ENCODE measurements around the gene HNRNPL.

The HNRNPL gene

DNA sequence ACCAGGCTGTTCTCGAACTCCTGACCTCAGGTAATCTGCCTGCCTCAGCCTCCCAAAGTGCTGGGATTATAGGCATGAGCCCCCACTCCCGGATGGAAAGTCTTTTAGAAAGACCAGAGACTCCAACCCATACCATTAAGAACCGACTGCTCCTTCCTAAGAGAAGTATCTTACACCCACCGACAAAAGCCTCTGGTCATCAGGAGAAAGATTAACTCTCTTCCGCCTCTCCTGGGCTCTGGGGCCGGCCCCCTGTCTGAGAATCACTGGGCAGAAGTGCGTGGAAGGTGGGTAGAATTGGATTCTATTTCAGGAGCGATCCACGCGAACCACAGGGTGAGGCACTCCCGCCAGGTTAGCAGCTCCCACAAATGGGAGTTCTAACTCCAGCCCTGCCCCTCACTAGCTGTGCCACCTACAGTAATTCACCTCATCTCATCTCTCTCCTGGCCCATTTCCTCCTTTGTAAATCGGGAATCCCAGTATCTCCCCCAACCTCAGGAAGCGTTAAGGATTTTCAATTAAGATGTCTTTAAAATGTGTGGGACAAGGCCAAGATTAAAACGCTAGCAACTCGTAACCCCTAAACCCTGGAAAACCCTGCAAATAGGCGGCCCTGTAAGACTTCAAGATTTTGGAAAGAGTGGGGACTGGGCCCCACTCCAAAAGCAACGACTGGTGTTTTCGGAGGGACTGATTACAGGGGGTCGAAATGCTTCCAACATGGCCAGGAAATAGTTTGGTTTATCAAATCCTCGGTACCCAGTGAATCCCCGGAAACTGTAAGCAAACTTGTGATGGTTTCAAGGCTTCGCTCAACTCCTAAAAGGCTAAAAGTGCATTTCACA, 1.3 kb downstream of the HNRNPL start:
- TF ChIP-seq, protein P1, sequence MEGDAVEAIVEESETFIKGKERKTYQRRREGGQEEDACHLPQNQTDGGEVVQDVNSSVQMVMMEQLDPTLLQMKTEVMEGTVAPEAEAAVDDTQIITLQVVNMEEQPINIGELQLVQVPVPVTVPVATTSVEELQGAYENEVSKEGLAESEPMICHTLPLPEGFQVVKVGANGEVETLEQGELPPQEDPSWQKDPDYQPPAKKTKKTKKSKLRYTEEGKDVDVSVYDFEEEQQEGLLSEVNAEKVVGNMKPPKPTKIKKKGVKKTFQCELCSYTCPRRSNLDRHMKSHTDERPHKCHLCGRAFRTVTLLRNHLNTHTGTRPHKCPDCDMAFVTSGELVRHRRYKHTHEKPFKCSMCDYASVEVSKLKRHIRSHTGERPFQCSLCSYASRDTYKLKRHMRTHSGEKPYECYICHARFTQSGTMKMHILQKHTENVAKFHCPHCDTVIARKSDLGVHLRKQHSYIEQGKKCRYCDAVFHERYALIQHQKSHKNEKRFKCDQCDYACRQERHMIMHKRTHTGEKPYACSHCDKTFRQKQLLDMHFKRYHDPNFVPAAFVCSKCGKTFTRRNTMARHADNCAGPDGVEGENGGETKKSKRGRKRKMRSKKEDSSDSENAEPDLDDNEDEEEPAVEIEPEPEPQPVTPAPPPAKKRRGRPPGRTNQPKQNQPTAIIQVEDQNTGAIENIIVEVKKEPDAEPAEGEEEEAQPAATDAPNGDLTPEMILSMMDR (conservative IDR thresholded peaks at IDR 0.05; ENCODE audit: low read depth, low read length), result no peak
- no peak for DNase-seq (ENCODE audit: low read depth)
- H3K4me3 ChIP-seq (ENCODE audit: low read length), result peak overlapping the region; percentile 56

DNA sequence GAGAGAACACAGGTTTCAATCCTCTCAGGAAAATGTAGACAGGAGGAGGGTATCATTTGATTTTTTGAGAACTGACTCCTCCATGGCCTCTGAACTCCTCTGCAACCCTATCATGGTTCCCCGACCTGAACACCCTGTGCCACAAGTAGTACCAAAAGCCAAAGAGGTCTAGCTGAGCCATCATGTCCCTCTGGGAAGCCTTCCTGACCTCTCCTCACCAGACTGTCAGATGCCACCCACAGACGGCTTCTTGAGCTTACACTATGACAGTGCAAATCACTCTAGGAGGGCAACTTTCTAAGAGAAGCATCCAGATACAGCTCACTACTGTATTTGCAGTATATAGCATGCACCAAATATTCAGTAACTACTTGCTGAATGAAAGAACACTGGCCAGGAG, 3.7 kb downstream of the HNRNPL start:
- H3K4me3 ChIP-seq (ENCODE audit: low read length), result no peak overlapping the region
- TF ChIP-seq, protein P1 (conservative IDR thresholded peaks at IDR 0.05; ENCODE audit: low read depth, low read length), result no peak
- no peak for DNase-seq (ENCODE audit: low read depth)

DNA sequence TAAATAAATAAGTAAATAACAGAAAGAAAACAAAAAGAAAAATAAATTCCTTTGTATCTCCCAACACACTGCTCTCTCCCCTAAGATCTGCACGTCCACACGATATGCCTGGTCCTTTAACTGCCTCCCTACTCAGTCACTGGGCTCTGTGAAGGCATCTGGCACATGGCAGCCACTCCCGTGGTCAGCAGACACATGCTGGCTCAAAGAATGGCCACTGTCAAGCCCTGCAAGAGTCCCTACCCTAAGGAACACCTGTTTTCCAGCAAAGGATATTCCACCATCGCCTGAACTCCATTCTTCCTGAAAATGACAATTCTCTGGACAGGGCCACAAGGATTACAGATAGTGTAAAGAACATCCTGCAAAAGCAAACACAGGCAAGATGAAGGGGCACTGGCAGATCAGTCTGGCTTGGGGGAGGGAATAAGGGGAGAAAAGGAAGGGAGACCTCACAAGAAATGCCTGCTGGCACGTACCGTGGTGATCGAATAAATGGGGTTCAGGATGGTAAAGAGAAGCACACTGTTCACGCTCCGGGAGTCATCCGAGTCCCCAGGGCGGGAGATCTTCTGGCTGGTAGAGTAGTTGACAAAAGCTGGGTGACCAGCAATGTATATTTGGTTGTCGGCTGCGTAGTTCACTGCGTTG, 4.3 kb downstream of the HNRNPL start:
- DNase-seq (ENCODE audit: low read depth), result no peak
- H3K4me3 ChIP-seq (ENCODE audit: low read length), result no peak overlapping the region
- TF ChIP-seq, protein P1 (conservative IDR thresholded peaks at IDR 0.05; ENCODE audit: low read depth, low read length), result no peak

DNA sequence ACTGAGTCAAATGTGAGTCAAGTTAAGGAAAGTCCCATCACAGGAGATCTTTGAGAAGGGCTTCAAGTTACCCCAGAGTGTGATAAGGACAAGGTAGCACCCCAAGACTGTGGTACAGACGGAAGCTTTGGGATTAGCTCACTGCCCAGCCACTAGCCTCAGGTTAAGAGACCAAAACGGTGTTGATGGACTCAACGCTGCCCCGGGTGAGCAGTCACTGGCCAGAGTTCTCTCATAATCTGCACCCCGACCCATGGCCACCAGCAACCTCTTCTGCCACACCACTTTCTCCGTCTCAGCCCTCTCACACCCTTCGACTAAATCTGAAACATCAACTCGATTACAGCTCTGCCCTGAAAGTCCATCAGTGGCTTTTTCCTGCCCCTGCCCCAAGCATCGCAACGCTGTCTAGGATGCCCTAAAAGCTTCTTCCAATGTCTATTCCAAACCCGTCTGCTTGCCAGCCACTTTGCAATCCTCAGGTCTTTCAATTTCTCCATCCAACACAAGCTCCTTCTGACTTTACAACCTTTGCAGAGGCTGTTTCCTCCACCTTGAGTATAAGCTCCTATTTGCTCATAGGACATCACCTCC, 5.6 kb downstream of the HNRNPL start:
- DNase-seq (ENCODE audit: low read depth), result no peak
- TF ChIP-seq, protein P1 (conservative IDR thresholded peaks at IDR 0.05; ENCODE audit: low read depth, low read length), result no peak
- no peak overlapping the region for H3K4me3 ChIP-seq (ENCODE audit: low read length)

DNA sequence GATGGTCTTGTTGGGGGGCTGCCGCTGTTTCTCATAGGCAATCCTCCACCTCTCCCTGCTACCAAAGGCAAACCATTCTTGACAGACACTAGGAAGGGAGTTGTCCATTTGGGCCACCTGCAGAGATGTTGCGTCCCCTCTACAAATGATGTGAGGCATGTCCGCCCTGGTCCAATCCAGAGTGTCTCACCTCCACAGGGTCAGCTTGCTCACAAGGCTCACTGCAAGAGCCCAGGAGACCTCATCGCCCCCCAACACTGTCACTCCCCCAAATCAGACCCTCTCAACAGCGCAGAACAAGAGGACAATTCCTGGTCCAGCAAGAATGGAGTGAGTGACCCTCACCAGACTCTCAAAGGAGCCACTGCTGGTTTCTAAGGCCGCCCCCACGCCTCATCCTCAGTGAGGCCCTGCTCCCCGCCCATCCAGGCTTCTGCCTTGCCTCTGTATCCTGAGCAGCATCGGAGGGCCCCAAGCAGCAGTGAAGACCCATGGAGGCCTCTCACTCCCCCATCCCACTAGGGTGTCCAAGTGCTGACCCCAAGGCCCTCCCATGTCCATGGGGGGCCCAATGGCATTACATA, 6.5 kb downstream of the HNRNPL start:
- TF ChIP-seq, protein P1 (conservative IDR thresholded peaks at IDR 0.05; ENCODE audit: low read depth, low read length), result no peak
- H3K4me3 ChIP-seq (ENCODE audit: low read length), result no peak overlapping the region
- no peak for DNase-seq (ENCODE audit: low read depth)

DNA sequence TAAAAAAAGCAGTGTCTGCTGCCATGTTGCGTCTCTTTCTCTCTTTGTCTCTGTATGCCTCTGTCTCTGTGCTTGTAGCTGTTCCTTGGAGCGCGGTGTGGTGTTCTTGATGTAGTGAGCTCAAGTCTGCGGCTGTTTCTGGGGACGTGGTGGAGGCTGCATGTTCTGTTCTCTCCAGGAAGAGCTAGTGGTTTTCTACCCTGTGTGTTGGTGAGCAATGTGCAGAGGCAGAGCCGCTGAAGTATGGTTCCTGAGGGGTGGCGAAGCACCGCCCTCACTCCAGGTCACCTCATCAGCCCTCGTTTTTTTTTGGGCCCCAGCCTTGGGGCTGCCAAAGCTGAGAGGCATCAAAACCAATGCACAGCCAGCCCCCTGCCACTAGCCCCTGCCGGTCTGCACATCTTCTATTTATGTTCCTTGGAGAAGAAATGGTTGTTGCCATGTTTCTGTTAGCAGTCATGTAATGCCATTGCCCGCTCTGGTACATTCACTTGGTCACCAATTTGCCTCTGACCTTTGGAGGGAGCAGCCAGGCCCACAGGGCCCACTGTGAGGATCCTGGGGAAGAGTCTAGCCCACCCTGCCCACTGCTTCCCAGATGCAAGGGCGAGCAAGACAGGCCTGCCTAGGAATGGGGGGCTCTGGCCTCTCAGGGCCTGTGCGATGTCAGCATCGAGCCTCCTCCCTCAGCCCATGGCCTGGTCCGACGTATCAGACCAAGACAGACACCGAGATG, 7.2 kb downstream of the HNRNPL start:
- TF ChIP-seq, protein P1 (conservative IDR thresholded peaks at IDR 0.05; ENCODE audit: low read depth, low read length), result no peak
- no peak overlapping the region for H3K4me3 ChIP-seq (ENCODE audit: low read length)
- DNase-seq (ENCODE audit: low read depth), result no peak

Measured in retinal pigment epithelial cell (primary cell).